Activated CD4-positive, alpha-beta memory T cell treated with anti-CD3 and anti-CD28 coated beads, Interleukin-2, amount 10 ng/mL, durations not matched to agents 7 days and 5 days (primary cell): ENCODE data around the gene TTC21A. TPM values are rescaled to one million over a fixed set of nuclear protein-coding genes. Genes with fewer than 3 reads are reported as not detected.

Experiments
- CTCF ChIA-PET: fragments of 350-600 bp; sonication (Branson Sonifier 250); formaldehyde crosslinking; loops from one replicate; lab custom pipeline; 2021; ENCODE audit warnings: antibody characterized with exemption, inconsistent platforms; lab: Charles Lee
- POLR2A ChIA-PET: fragments of 350-600 bp; sonication (Branson Sonifier 250); formaldehyde crosslinking; loops from one replicate; lab custom pipeline; 2021; ENCODE audit warnings: antibody characterized with exemption; lab: Charles Lee
- DNase-seq: peaks from one replicate; pipeline ENCODE4 v3.0.0-alpha.2; 2020
- H3K27ac Mint-ChIP-seq: one replicate; pipeline ENCODE4 v1.8.0; 2021; ENCODE audit warnings: mild to moderate bottlenecking, mixed read lengths
- H3K27me3 Mint-ChIP-seq: one replicate; pipeline ENCODE4 v1.8.0; 2021; ENCODE audit warnings: mixed read lengths
- H3K36me3 Mint-ChIP-seq: one replicate; pipeline ENCODE4 v1.8.0; 2021; ENCODE audit warnings: low read depth, mixed read lengths
- H3K4me1 Mint-ChIP-seq: one replicate; pipeline ENCODE4 v1.8.0; 2021; ENCODE audit warnings: mixed read lengths
- H3K4me3 Mint-ChIP-seq: one replicate; pipeline ENCODE4 v1.8.0; 2021; ENCODE audit warnings: mild to moderate bottlenecking, mixed read lengths
- H3K9me3 Mint-ChIP-seq: one replicate; pipeline ENCODE4 v1.8.0; 2021; ENCODE audit warnings: mixed read lengths
- total RNA-seq, 2 experiments: library from RNA; stranded (reverse); gene quantifications; one replicate each; pipeline ENCODE4 v1.2.3, GENCODE V29; 2021

Gene TTC21A
- total RNA-seq, 2 experiments from 2014 or later, result 11.2 to 12.1 TPM

GRCh38 chr3:39099738-39100499 lies 7.6 kb upstream of the TTC21A start:
- Mint-ChIP-seq H3K36me3 (peaks cover 19% of the 10 kb centered on the region), H3K4me1 (peaks cover 20% of the 10 kb centered on the region), H3K27me3 (no peaks in the 10 kb centered on the region), H3K4me3 (no peak overlapping the region), H3K9me3 (no peaks in the 10 kb centered on the region), H3K27ac (no peak overlapping the region)
- POLR2A ChIA-PET, result no interaction called here
- no peak for DNase-seq
- CTCF ChIA-PET, result interaction anchor here (1.7 to 2.2 kb wide), 2 partner anchors 87 to 191 kb away, joined by 4 to 15 read pairs; no protein-coding TSS in a partner anchor

- H3K36me3 Mint-ChIP-seq, result peaks cover 17% of the 10 kb centered on the region
- no peaks in the 10 kb centered on the region for H3K27me3 Mint-ChIP-seq
- H3K9me3 Mint-ChIP-seq, result no peaks in the 10 kb centered on the region
- H3K4me1 Mint-ChIP-seq, result peaks cover 26% of the 10 kb centered on the region
- H3K27ac Mint-ChIP-seq, result no peak overlapping the region
- no peak overlapping the region for H3K4me3 Mint-ChIP-seq
- ChIA-PET POLR2A (no interaction called here), CTCF (interaction anchor here (1.7 to 2.9 kb wide), 3 partner anchors 86 to 191 kb away, joined by 4 to 19 read pairs (median 15); no protein-coding TSS in a partner anchor)
- DNase-seq, result no peak
Observed at GRCh38 chr3:39100500-39100886, 7.0 kb upstream of the TTC21A start.

GRCh38 chr3:39101022-39101689 lies 6.3 kb upstream of the TTC21A start:
- Mint-ChIP-seq H3K36me3 (peaks cover 22% of the 10 kb centered on the region), H3K9me3 (no peaks in the 10 kb centered on the region), H3K4me1 (peaks cover 33% of the 10 kb centered on the region), H3K4me3 (no peak overlapping the region), H3K27ac (peak overlapping the region; percentile 20), H3K27me3 (no peaks in the 10 kb centered on the region)
- ChIA-PET CTCF (interaction anchor here (0.7 to 2.9 kb wide), 5 partner anchors 13 to 190 kb away, joined by 3 to 19 read pairs (median 4); no protein-coding TSS in a partner anchor), POLR2A (no interaction called here)
- peak; percentile 53 for DNase-seq

GRCh38 chr3:39102504-39103323 lies 4.8 kb upstream of the TTC21A start:
- ChIA-PET POLR2A (no interaction called here), CTCF (interaction anchor here (2.2 to 2.9 kb wide), 2 partner anchors 185 to 189 kb away, joined by 15 to 19 read pairs; no protein-coding TSS in a partner anchor)
- peaks cover 41% of the 10 kb centered on the region for H3K4me1 Mint-ChIP-seq
- peaks cover 15% of the 10 kb centered on the region for H3K36me3 Mint-ChIP-seq
- H3K27me3 Mint-ChIP-seq, result no peaks in the 10 kb centered on the region
- no peak overlapping the region for H3K4me3 Mint-ChIP-seq
- H3K27ac Mint-ChIP-seq, result no peak overlapping the region
- H3K9me3 Mint-ChIP-seq, result no peaks in the 10 kb centered on the region
- DNase-seq, result no peak

GRCh38 chr3:39103324-39103693 lies 4.2 kb upstream of the TTC21A start:
- POLR2A ChIA-PET, result no interaction called here
- Mint-ChIP-seq H3K27me3 (no peaks in the 10 kb centered on the region), H3K36me3 (peaks cover 15% of the 10 kb centered on the region), H3K27ac (peak overlapping the region; percentile 40), H3K9me3 (no peaks in the 10 kb centered on the region), H3K4me1 (peaks cover 46% of the 10 kb centered on the region), H3K4me3 (no peak overlapping the region)
- CTCF ChIA-PET, result interaction anchor here (2.9 kb wide), 1 partner anchor 185 kb away, joined by 19 read pairs; no protein-coding TSS in a partner anchor
- no peak for DNase-seq

- no peaks in the 10 kb centered on the region for H3K9me3 Mint-ChIP-seq
- H3K4me3 Mint-ChIP-seq, result no peak overlapping the region
- H3K36me3 Mint-ChIP-seq, result peaks cover 14% of the 10 kb centered on the region
- POLR2A ChIA-PET, result no interaction called here
- CTCF ChIA-PET, result interaction anchor here (0.6 to 3.0 kb wide), 2 partner anchors 175 to 186 kb away, joined by 4 to 35 read pairs; no protein-coding TSS in a partner anchor
- no peaks in the 10 kb centered on the region for H3K27me3 Mint-ChIP-seq
- peaks cover 53% of the 10 kb centered on the region for H3K4me1 Mint-ChIP-seq
- DNase-seq, result no peak
- peak overlapping the region; percentile 40 for H3K27ac Mint-ChIP-seq
Observed at GRCh38 chr3:39103791-39104552, 3.5 kb upstream of the TTC21A start.

- no peak for DNase-seq
- Mint-ChIP-seq H3K27me3 (no peaks in the 10 kb centered on the region), H3K27ac (peak overlapping the region; percentile 16), H3K36me3 (peaks cover 10% of the 10 kb centered on the region), H3K4me1 (peaks cover 58% of the 10 kb centered on the region), H3K4me3 (peak overlapping the region; percentile 84), H3K9me3 (no peaks in the 10 kb centered on the region)
- CTCF ChIA-PET, result interaction anchor here (0.7 to 3.0 kb wide), 4 partner anchors 26 to 273 kb away, joined by 3 to 35 read pairs (median 4); no protein-coding TSS in a partner anchor
- POLR2A ChIA-PET, result interaction anchor here (0.8 to 1.6 kb wide), 3 partner anchors 183 to 302 kb away, joined by 3 to 9 read pairs (median 3); partner anchors contain the start of gene RPSA
Observed at GRCh38 chr3:39104961-39105686, 2.4 kb upstream of the TTC21A start.

- ChIA-PET CTCF (interaction anchor here (0.8 to 3.0 kb wide), 4 partner anchors 90 to 272 kb away, joined by 3 to 35 read pairs (median 4); no protein-coding TSS in a partner anchor), POLR2A (interaction anchor here (1.2 to 4.2 kb wide), 7 partner anchors 28 to 301 kb away, joined by 3 to 29 read pairs (median 5); partner anchors contain the start of gene RPSA)
- H3K36me3 Mint-ChIP-seq, result peaks cover 12% of the 10 kb centered on the region
- peak overlapping the region; percentile 70 for H3K27ac Mint-ChIP-seq
- peaks cover 60% of the 10 kb centered on the region for H3K4me1 Mint-ChIP-seq
- DNase-seq, result no peak
- H3K4me3 Mint-ChIP-seq, result peak overlapping the region; percentile 84
- no peaks in the 10 kb centered on the region for H3K27me3 Mint-ChIP-seq
- no peaks in the 10 kb centered on the region for H3K9me3 Mint-ChIP-seq
Observed at GRCh38 chr3:39105687-39106063, 1.8 kb upstream of the TTC21A start.

- Mint-ChIP-seq H3K27me3 (no peaks in the 10 kb centered on the region), H3K9me3 (no peaks in the 10 kb centered on the region), H3K36me3 (peaks cover 11% of the 10 kb centered on the region), H3K27ac (peak overlapping the region; percentile 70), H3K4me1 (peaks cover 58% of the 10 kb centered on the region), H3K4me3 (peak overlapping the region; percentile 84)
- ChIA-PET POLR2A (interaction anchor here (1.2 to 4.2 kb wide), 7 partner anchors 27 to 301 kb away, joined by 3 to 29 read pairs (median 5); partner anchors contain the start of gene RPSA), CTCF (interaction anchor here (0.8 to 3.4 kb wide), 5 partner anchors 21 to 268 kb away, joined by 3 to 35 read pairs (median 3); no protein-coding TSS in a partner anchor)
- no peak for DNase-seq
Observed at GRCh38 chr3:39106281-39106811, 1.1 kb upstream of the TTC21A start.

GRCh38 chr3:39106851-39107387 lies 561 bp upstream of the TTC21A start:
- DNase-seq, result peak; percentile 29
- peaks cover 55% of the 10 kb centered on the region for H3K4me1 Mint-ChIP-seq
- H3K9me3 Mint-ChIP-seq, result no peaks in the 10 kb centered on the region
- CTCF ChIA-PET, result interaction anchor here (0.9 to 3.4 kb wide), 3 partner anchors 20 to 183 kb away, joined by 3 to 35 read pairs (median 18); no protein-coding TSS in a partner anchor
- H3K36me3 Mint-ChIP-seq, result peaks cover 11% of the 10 kb centered on the region
- peak overlapping the region; percentile 70 for H3K27ac Mint-ChIP-seq
- no peaks in the 10 kb centered on the region for H3K27me3 Mint-ChIP-seq
- POLR2A ChIA-PET, result interaction anchor here (1.2 to 4.2 kb wide), 10 partner anchors 21 to 300 kb away, joined by 3 to 29 read pairs (median 5); partner anchors contain the start of gene RPSA
- H3K4me3 Mint-ChIP-seq, result peak overlapping the region; percentile 84
